GM23338 (cell line): ENCODE data around the gene TRIP10.

Source experiments
- CTCF ChIP-seq, 2 experiments: fragments of 200-600 bp in 1 of 2; sonication (generic) in 1 of 2; conservative IDR thresholded peaks; 2 replicates each; pipeline versions ENCODE4 v1.5.1 to v1.6.1; 2016 to 2017; ENCODE audit warnings: antibody characterized with exemption in 2 of 2, low read depth in 2 of 2, mild to moderate bottlenecking in 2 of 2, moderate library complexity in 1 of 2
- POLR2AphosphoS5 ChIP-seq: IDR thresholded peaks from 2 replicates; pipeline ENCODE4 v1.6.1; 2016; ENCODE audit warnings: antibody characterized with exemption, low read depth
- TF ChIP-seq, protein P1 (sequence below): IDR thresholded peaks from one replicate; pipeline ENCODE4 v1.6.1; 2018; ENCODE audit warnings: antibody characterized with exemption; ENCODE audit not compliant: unreplicated experiment

- TF ChIP-seq POLR2AphosphoS5 (no peak), CTCF (conservative IDR thresholded peaks at IDR 0.05; ENCODE audit: low read depth in 2 of 2) (no peak)
- TF ChIP-seq, protein P1, sequence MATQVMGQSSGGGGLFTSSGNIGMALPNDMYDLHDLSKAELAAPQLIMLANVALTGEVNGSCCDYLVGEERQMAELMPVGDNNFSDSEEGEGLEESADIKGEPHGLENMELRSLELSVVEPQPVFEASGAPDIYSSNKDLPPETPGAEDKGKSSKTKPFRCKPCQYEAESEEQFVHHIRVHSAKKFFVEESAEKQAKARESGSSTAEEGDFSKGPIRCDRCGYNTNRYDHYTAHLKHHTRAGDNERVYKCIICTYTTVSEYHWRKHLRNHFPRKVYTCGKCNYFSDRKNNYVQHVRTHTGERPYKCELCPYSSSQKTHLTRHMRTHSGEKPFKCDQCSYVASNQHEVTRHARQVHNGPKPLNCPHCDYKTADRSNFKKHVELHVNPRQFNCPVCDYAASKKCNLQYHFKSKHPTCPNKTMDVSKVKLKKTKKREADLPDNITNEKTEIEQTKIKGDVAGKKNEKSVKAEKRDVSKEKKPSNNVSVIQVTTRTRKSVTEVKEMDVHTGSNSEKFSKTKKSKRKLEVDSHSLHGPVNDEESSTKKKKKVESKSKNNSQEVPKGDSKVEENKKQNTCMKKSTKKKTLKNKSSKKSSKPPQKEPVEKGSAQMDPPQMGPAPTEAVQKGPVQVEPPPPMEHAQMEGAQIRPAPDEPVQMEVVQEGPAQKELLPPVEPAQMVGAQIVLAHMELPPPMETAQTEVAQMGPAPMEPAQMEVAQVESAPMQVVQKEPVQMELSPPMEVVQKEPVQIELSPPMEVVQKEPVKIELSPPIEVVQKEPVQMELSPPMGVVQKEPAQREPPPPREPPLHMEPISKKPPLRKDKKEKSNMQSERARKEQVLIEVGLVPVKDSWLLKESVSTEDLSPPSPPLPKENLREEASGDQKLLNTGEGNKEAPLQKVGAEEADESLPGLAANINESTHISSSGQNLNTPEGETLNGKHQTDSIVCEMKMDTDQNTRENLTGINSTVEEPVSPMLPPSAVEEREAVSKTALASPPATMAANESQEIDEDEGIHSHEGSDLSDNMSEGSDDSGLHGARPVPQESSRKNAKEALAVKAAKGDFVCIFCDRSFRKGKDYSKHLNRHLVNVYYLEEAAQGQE, result no peak
Measured at GRCh38 chr19:6729573-6730152, 9.8 kb upstream of the TRIP10 start.
